A549 (cell line): ENCODE measurements around the gene SEMA4D. TPM values are rescaled to one million over a fixed set of nuclear protein-coding genes. Genes with fewer than 3 reads are reported as not detected.

Experiments
- ATAC-seq, 2 experiments: fragments of 200-7000 bp in 1 of 2; fragments of >200 bp in 1 of 2; cut with Nextera tagmentation in 1 of 2; cut with Tn5 transposase in 1 of 2; 3 replicates each; pipeline versions ENCODE4 v1.8.0 to v1.9.1; 2018 to 2020; ENCODE audit warnings: mild to moderate bottlenecking in 1 of 2, moderate library complexity in 1 of 2
- CTCF ChIA-PET: fragments of 300-600 bp; sonication (Branson Sonifier 250); formaldehyde crosslinking; extraction: SDS; loops from one replicate; lab custom pipeline; 2021; ENCODE audit warnings: antibody characterized with exemption, inconsistent platforms; lab: Yijun Ruan, JAX
- POLR2A ChIA-PET: fragments of 350-600 bp; formaldehyde crosslinking; extraction: SDS; loops from one replicate; lab custom pipeline; 2021; ENCODE audit warnings: antibody characterized with exemption, inconsistent platforms; lab: Yijun Ruan, JAX
- DNase-seq, 2 experiments: peaks; one replicate each; pipeline versions ENCODE4 v3.0.0 to v3.0.0-alpha.2; 2011 to 2016; ENCODE audit warnings: low read depth in 1 of 2, low spot score in 1 of 2
- FAIRE-seq: peaks from 2 replicates; lab custom pipeline; 2011; peaks lifted over from hg19 to GRCh38; lab: Jason Lieb, UNC
- H3K27ac ChIP-seq, 2 experiments: fragments of >200 bp; sonication (Bioruptor Twin); formaldehyde crosslinking; 3 replicates each; pipeline ENCODE4 v1.5.1; 2016 to 2017
- H3K4me1 ChIP-seq: fragments of >200 bp; sonication (Bioruptor Twin); formaldehyde crosslinking; 3 replicates; pipeline ENCODE4 v1.6.1; 2016
- H3K4me2 ChIP-seq: fragments of >200 bp; sonication (Bioruptor Twin); formaldehyde crosslinking; 3 replicates; pipeline ENCODE4 v1.6.1; 2016
- H3K4me3 ChIP-seq: fragments of >200 bp; sonication (Bioruptor Twin); formaldehyde crosslinking; 3 replicates; pipeline ENCODE4 v1.5.1; 2016
- H3K9me3 ChIP-seq: fragments of >200 bp; sonication (Bioruptor Twin); formaldehyde crosslinking; 3 replicates; pipeline ENCODE4 v1.6.1; 2016
- CBX2 ChIP-seq: fragments of 200-600 bp; sonication (generic); IDR thresholded peaks from 2 replicates; pipeline ENCODE4 v1.6.1; 2016; ENCODE audit warnings: low read depth, mild to moderate bottlenecking, borderline replicate concordance
- CBX8 ChIP-seq: fragments of 200-600 bp; sonication (generic); IDR thresholded peaks from 2 replicates; pipeline ENCODE4 v1.6.1; 2016
- CEBPB ChIP-seq, 2 experiments: fragments of >200 bp in 1 of 2; sonication (Bioruptor Twin) in 1 of 2; formaldehyde crosslinking in 1 of 2; IDR thresholded peaks; 2 replicates each; pipeline ENCODE4 v1.6.1; 2012 to 2016
- CHD2 ChIP-seq: fragments of 150-350 bp; IDR thresholded peaks from 2 replicates; pipeline ENCODE4 v1.6.1; 2014; ENCODE audit warnings: low read length; ENCODE audit not compliant: partially characterized antibody
- EHF ChIP-seq: fragments of 250-450 bp; sonication (Bioruptor Pico); IDR thresholded peaks from 2 replicates; pipeline ENCODE4 v1.5.0; 2020; ENCODE audit warnings: mild to moderate bottlenecking
- EHMT2 ChIP-seq: fragments of 200-600 bp; sonication (generic); IDR thresholded peaks from 2 replicates; pipeline ENCODE4 v1.6.1; 2016; ENCODE audit warnings: antibody characterized with exemption, low read depth, mild to moderate bottlenecking, moderate library complexity
- FOSB ChIP-seq: fragments of 250-450 bp; sonication (Bioruptor Pico); IDR thresholded peaks from 2 replicates; pipeline ENCODE4 v1.5.0; 2020; ENCODE audit warnings: mild to moderate bottlenecking, moderate library complexity
- FOSL2 ChIP-seq, 2 experiments: fragments of 450-650 bp in 1 of 2; fragments of >200 bp in 1 of 2; sonication (Bioruptor Twin) in 1 of 2; formaldehyde crosslinking; IDR thresholded peaks; 2 replicates each; pipeline versions ENCODE4 v1.5.0 to v1.6.1; 2016 to 2020; ENCODE audit warnings: mild to moderate bottlenecking in 1 of 2, moderate library complexity in 1 of 2
- GATA3 ChIP-seq: IDR thresholded peaks from 2 replicates; pipeline ENCODE4 v1.6.1; 2012; ENCODE audit warnings: borderline replicate concordance
- HOXB5 ChIP-seq: fragments of 250-450 bp; sonication (Bioruptor Pico); IDR thresholded peaks from 2 replicates; pipeline ENCODE4 v1.5.0; 2020; ENCODE audit warnings: mild to moderate bottlenecking, moderate library complexity
- JUNB ChIP-seq: fragments of >200 bp; sonication (Bioruptor Twin); formaldehyde crosslinking; IDR thresholded peaks from 2 replicates; pipeline ENCODE4 v1.6.1; 2016
- KDM1A ChIP-seq: fragments of 200-600 bp; sonication (generic); IDR thresholded peaks from 2 replicates; pipeline ENCODE4 v1.6.1; 2016; ENCODE audit warnings: low read depth, mild to moderate bottlenecking
- MAFK ChIP-seq: fragments of 450-650 bp; IDR thresholded peaks from 2 replicates; pipeline ENCODE4 v1.6.1; 2014; ENCODE audit not compliant: partially characterized antibody
- MAZ ChIP-seq: fragments of 150-350 bp; IDR thresholded peaks from 2 replicates; pipeline ENCODE4 v1.6.1; 2014; ENCODE audit warnings: antibody characterized with exemption, low read depth, low read length, borderline replicate concordance
- MYC ChIP-seq: IDR thresholded peaks from 2 replicates; pipeline ENCODE4 v1.6.1; 2012; ENCODE audit warnings: mild to moderate bottlenecking, inconsistent platforms, low read length, improper control_type of control experiment, borderline replicate concordance
- NFE2L2 ChIP-seq: fragments of 150-350 bp; conservative IDR thresholded peaks from 2 replicates; pipeline ENCODE4 v1.6.1; 2014; ENCODE audit warnings: low read length
- NPAS2 ChIP-seq: fragments of 250-450 bp; sonication (Bioruptor Pico); IDR thresholded peaks from 2 replicates; pipeline ENCODE4 v1.8.0; 2022; ENCODE audit warnings: mild to moderate bottlenecking, moderate library complexity, borderline replicate concordance
- POLR2A ChIP-seq: IDR thresholded peaks from 2 replicates; pipeline ENCODE4 v1.6.1; 2012; ENCODE audit warnings: mild to moderate bottlenecking, low read length
- POLR2AphosphoS2 ChIP-seq: conservative IDR thresholded peaks from 2 replicates; pipeline ENCODE4 v1.6.1; 2012; ENCODE audit warnings: low read length, improper control_type of control experiment, inconsistent platforms
- TP53 ChIP-seq: fragments of 250-450 bp; sonication (Bioruptor Pico); IDR thresholded peaks from 2 replicates; pipeline ENCODE4 v1.5.0; 2021; ENCODE audit warnings: mild to moderate bottlenecking, moderate library complexity
- WGBS: methylation state at CpG from one replicate; pipeline ENCODE4 v1.1.6; 2017; ENCODE audit errors: missing lambda C conversion rate; 5-methylcytosine and 5-hydroxymethylcytosine counted together
- polyA plus RNA-seq, 4 experiments: library from polyadenylated mRNA; depleted of rRNA in 3 of 4; stranded (reverse); fragments of >200 nt; fragmentation: RNase III in 1 of 4; extraction: RNeasy Plus Mini Kit Qiagen cat#74134 plus additional on column Dnase treatment in 1 of 4; gene quantifications; 2 replicates in 3 of 4; 3 replicates in 1 of 4; pipeline ENCODE4 v1.2.3, GENCODE V29; 2011 to 2017
- TF ChIP-seq, protein P1 (sequence below): fragments of 450-650 bp; IDR thresholded peaks from 2 replicates; pipeline ENCODE4 v1.6.1; 2014; ENCODE audit warnings: antibody characterized with exemption
- TF ChIP-seq, protein P2 (sequence below): fragments of 150-350 bp; IDR thresholded peaks from 2 replicates; pipeline ENCODE4 v1.6.1; 2014; ENCODE audit warnings: low read depth, mild to moderate bottlenecking, low read length
- TF ChIP-seq, protein P3 (sequence below): IDR thresholded peaks from 2 replicates; pipeline ENCODE4 v1.6.1; 2012
- TF ChIP-seq, protein P4 (sequence below): IDR thresholded peaks from 2 replicates; pipeline ENCODE4 v1.6.1; 2012; ENCODE audit warnings: low read depth, borderline replicate concordance

SEMA4D gene
- polyA plus RNA-seq, 2 of the 4 experiments (the other 2 are of a cell fraction): 5.3 to 7.2 TPM

DNA sequence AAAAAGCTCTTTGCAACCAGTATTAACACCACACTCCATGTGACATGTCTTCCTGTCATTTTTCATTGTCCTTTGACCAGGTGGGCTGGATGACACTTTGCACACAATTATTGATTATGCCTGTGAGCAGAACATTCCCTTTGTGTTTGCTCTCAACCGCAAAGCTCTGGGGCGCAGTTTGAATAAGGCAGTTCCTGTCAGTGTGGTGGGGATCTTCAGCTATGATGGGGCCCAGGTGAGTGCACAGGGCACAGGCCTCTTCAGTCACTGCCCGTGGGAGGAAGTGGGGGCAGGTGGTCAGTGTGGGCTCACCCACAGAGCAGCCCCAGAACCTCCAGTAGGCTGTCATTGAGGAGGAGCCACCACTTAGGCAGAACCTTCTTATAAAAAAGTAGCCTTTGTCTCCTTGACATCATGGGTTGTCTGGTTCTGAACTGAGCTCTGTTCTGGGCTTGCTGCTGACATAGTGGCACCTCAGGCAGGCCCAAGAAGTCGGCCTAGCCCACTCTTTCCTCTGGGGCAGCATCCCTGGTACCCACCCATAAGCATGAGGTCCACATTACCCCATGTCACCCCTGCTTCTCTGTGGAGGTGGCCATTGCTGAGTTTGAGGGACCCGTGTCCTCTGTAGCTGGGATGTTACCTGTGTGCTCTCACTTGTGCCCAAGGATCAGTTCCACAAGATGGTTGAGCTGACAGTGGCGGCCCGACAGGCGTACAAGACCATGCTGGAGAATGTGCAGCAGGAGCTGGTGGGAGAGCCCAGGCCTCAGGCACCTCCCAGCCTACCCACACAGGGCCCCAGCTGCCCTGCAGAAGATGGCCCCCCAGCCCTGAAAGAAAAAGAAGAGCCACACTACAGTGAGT is 140.3 kb downstream of the SEMA4D start:
- Histone ChIP-seq H3K4me1 (no peaks in the 10 kb centered on the region), H3K4me2 (no peak overlapping the region), H3K27ac (no peak overlapping the region), H3K4me3 (no peak overlapping the region), H3K9me3 (no peaks in the 10 kb centered on the region)
- no peak for FAIRE-seq
- TF ChIP-seq TP53 (CRISPR knock-in tag) (no peak), MYC (no peak), POLR2A (no peak), HOXB5 (CRISPR knock-in tag) (no peak), CEBPB (IDR thresholded peaks at IDR 0.05) (no peak), CBX2 (no peak), CBX8 (no peak), EHF (CRISPR knock-in tag) (no peak), MAFK (no peak), GATA3 (no peak), CHD2 (no peak), EHMT2 (no peak), POLR2AphosphoS2 (no peak), JUNB (no peak), FOSB (no peak), FOSL2 (IDR thresholded peaks at IDR 0.05) (no peak), FOSL2 (CRISPR knock-in tag; IDR thresholded peaks at IDR 0.05) (no peak)
- TF ChIP-seq, protein P1, sequence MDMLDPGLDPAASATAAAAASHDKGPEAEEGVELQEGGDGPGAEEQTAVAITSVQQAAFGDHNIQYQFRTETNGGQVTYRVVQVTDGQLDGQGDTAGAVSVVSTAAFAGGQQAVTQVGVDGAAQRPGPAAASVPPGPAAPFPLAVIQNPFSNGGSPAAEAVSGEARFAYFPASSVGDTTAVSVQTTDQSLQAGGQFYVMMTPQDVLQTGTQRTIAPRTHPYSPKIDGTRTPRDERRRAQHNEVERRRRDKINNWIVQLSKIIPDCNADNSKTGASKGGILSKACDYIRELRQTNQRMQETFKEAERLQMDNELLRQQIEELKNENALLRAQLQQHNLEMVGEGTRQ: no peak
- TF ChIP-seq, protein P2, sequence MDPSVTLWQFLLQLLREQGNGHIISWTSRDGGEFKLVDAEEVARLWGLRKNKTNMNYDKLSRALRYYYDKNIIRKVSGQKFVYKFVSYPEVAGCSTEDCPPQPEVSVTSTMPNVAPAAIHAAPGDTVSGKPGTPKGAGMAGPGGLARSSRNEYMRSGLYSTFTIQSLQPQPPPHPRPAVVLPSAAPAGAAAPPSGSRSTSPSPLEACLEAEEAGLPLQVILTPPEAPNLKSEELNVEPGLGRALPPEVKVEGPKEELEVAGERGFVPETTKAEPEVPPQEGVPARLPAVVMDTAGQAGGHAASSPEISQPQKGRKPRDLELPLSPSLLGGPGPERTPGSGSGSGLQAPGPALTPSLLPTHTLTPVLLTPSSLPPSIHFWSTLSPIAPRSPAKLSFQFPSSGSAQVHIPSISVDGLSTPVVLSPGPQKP: no peak
- TF ChIP-seq, protein P3, sequence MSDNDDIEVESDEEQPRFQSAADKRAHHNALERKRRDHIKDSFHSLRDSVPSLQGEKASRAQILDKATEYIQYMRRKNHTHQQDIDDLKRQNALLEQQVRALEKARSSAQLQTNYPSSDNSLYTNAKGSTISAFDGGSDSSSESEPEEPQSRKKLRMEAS: no peak
- TF ChIP-seq, protein P4, sequence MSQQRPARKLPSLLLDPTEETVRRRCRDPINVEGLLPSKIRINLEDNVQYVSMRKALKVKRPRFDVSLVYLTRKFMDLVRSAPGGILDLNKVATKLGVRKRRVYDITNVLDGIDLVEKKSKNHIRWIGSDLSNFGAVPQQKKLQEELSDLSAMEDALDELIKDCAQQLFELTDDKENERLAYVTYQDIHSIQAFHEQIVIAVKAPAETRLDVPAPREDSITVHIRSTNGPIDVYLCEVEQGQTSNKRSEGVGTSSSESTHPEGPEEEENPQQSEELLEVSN: no peak
- DNase-seq: no peak
- ChIA-PET CTCF (interaction anchor here (0.9 to 1.1 kb wide), 4 partner anchors 10 to 192 kb away, joined by 3 read pairs; no protein-coding TSS in a partner anchor), POLR2A (no interaction called here)
- ATAC-seq: no peak
- WGBS: 97% methylated on average over 8 of the region's 8 CpGs

DNA sequence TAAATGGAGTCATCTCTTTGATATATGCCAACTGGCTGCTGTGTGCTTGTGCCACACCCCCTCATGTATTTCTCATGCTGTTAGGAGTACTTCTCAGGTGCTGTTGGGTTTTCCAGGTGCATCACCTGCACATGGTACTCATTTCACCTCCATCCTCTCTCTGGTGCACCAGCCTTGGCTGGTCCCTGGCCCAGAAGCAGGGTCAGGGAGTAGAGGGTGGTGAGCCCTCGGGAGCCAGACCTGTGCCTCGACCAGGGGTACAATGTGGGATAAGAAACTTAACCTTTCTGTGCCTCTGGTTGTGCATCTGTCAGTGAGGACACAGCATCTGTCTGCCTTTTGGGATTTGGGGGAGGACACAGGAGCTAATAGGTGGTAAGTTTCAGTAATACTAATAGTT is 141.1 kb downstream of the SEMA4D start:
- no peak overlapping the region for H3K27ac ChIP-seq
- no peaks in the 10 kb centered on the region for H3K4me1 ChIP-seq
- 100% methylated on average over 2 of the region's 2 CpGs for WGBS
- H3K4me2 ChIP-seq: no peak overlapping the region
- ChIA-PET POLR2A (no interaction called here), CTCF (interaction anchor here (1.0 kb wide), 1 partner anchor 9 kb away, joined by 3 read pairs; no protein-coding TSS in a partner anchor)
- H3K4me3 ChIP-seq: no peak overlapping the region
- no peak for FAIRE-seq
- TF ChIP-seq NPAS2 (no peak), NFE2L2 (no peak), KDM1A (no peak), MAZ (no peak)
- TF ChIP-seq, protein P4: no peak
- H3K9me3 ChIP-seq: no peaks in the 10 kb centered on the region
- no peak for ATAC-seq
- DNase-seq: no peak
